Progenitor cell of endocrine pancreas (in vitro differentiated cells): ENCODE results near the gene H3-3A. TPM values are rescaled to one million over a fixed set of nuclear protein-coding genes. Genes with fewer than 3 reads are reported as not detected.
A peak's percentile ranks its signal among the peaks of the same experiment; 100 is the strongest.

Experiments
- DNase-seq: peaks from one replicate; pipeline ENCODE4 v3.0.0; 2021; ENCODE audit warnings: low spot score; ENCODE audit not compliant: unreplicated experiment
- H3K27ac Mint-ChIP-seq: 2 replicates; pipeline ENCODE4 v1.8.0; 2021; ENCODE audit warnings: mild to moderate bottlenecking, moderate library complexity, mixed read lengths
- H3K27me3 Mint-ChIP-seq: 2 replicates; pipeline ENCODE4 v1.8.0; 2021; ENCODE audit warnings: mixed read lengths
- H3K36me3 Mint-ChIP-seq: 2 replicates; pipeline ENCODE4 v1.8.0; 2022; ENCODE audit warnings: mixed read lengths; ENCODE audit not compliant: insufficient read depth
- H3K4me1 Mint-ChIP-seq: 2 replicates; pipeline ENCODE4 v1.8.0; 2021; ENCODE audit warnings: low read depth, mixed read lengths
- H3K4me3 Mint-ChIP-seq: 2 replicates; pipeline ENCODE4 v1.8.0; 2021; ENCODE audit warnings: low read depth, mild to moderate bottlenecking, moderate library complexity, mixed read lengths
- H3K9me3 Mint-ChIP-seq: 2 replicates; pipeline ENCODE4 v1.8.0; 2021; ENCODE audit warnings: low read depth, mixed read lengths
- CTCF ChIP-seq: fragments of 200-600 bp; sonication (generic); IDR thresholded peaks from one replicate; pipeline ENCODE4 v1.5.0; 2021; ENCODE audit warnings: antibody characterized with exemption, mild to moderate bottlenecking; ENCODE audit not compliant: unreplicated experiment
- total RNA-seq: library from RNA; stranded (reverse); gene quantifications from 2 replicates; pipeline ENCODE4 v1.2.1, GENCODE V29; 2021

The H3-3A gene
- total RNA-seq, 1 donor from 2014 or later = 1,313 TPM

GRCh38 chr1:226092965-226093364 lies 30.4 kb downstream of the H3-3A start:
- no peak for DNase-seq
- H3K4me1 Mint-ChIP-seq = no peaks in the 10 kb centered on the region
- no peaks in the 10 kb centered on the region for H3K9me3 Mint-ChIP-seq
- H3K4me3 Mint-ChIP-seq = no peak overlapping the region
- H3K27me3 Mint-ChIP-seq = peaks cover 4% of the 10 kb centered on the region
- TF ChIP-seq CTCF = no peak
- no peaks in the 10 kb centered on the region for H3K36me3 Mint-ChIP-seq
- no peak overlapping the region for H3K27ac Mint-ChIP-seq

- H3K4me3 Mint-ChIP-seq = no peak overlapping the region
- H3K4me1 Mint-ChIP-seq = no peaks in the 10 kb centered on the region
- H3K27ac Mint-ChIP-seq = peak overlapping the region; percentile 27
- H3K9me3 Mint-ChIP-seq = no peaks in the 10 kb centered on the region
- no peak for TF ChIP-seq CTCF
- peaks cover 10% of the 10 kb centered on the region for H3K27me3 Mint-ChIP-seq
- DNase-seq = no peak
- H3K36me3 Mint-ChIP-seq = no peaks in the 10 kb centered on the region
Observed at GRCh38 chr1:226093621-226094020, 31.1 kb downstream of the H3-3A start.

DNA sequence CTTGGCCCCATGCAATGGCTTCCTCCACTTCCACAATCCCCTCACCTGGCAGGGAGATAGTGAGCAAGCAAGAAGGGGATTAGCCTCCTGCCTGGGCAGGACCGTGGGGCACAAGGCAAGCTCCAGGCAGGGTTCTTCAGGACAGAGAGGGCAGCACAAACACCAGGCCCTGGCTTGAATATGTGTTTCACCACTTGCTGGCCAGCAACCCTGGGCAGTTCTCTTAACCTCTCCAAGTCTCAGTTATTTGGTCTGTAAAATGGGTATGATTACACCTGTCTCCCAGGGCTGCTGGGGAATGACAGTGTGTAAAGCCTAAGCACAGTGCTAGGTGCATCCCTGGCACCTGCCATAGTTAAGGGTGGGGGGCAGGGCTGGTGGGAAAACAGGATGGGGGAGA lies 31.9 kb downstream of the H3-3A start:
- DNase-seq = no peak
- H3K27me3 Mint-ChIP-seq = peaks cover 15% of the 10 kb centered on the region
- no peaks in the 10 kb centered on the region for H3K4me1 Mint-ChIP-seq
- no peak for TF ChIP-seq CTCF
- H3K9me3 Mint-ChIP-seq = no peaks in the 10 kb centered on the region
- H3K4me3 Mint-ChIP-seq = no peak overlapping the region
- H3K27ac Mint-ChIP-seq = no peak overlapping the region
- H3K36me3 Mint-ChIP-seq = no peaks in the 10 kb centered on the region

GRCh38 chr1:226095286-226095685 lies 32.8 kb downstream of the H3-3A start:
- no peak for TF ChIP-seq CTCF
- no peaks in the 10 kb centered on the region for H3K4me1 Mint-ChIP-seq
- no peaks in the 10 kb centered on the region for H3K36me3 Mint-ChIP-seq
- H3K9me3 Mint-ChIP-seq = no peaks in the 10 kb centered on the region
- no peak overlapping the region for H3K27ac Mint-ChIP-seq
- no peak overlapping the region for H3K4me3 Mint-ChIP-seq
- no peak for DNase-seq
- peaks cover 21% of the 10 kb centered on the region for H3K27me3 Mint-ChIP-seq

DNA sequence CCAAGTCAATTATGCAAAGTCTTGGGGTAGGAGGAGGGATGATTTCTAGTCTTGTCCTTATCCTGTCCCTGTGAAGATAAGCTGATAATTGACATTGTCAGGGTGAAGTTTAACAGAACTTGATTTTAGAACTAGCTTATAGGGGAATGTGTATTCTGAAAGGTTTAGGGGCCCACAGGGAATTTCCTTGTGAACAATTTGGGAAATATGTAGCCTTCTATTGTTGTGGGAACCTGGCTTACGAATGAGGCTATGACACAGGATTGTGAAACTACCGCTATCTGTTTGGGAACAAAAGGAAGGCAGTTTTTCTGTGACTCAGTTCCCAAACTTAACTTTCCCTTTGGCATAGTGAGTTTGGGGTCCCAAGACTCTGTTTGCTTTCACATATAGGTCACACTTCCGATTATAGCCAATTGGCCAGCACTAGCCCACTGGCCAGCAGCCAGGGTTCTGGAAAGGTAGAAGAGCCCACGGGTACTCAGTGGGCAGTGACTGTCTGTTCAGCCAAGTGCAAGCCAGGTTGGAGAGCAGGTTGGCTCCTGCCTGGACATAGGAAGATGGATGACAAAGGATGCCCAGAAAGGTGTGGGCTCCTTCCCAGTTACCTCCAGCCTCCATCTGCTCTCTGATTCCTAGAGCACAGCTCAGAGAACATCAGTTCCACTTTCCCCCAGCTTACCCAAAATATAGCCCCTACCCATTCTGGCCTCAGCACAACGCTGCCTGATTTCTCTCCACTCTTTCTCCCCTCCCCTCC lies 35.5 kb downstream of the H3-3A start:
- no peak overlapping the region for H3K4me3 Mint-ChIP-seq
- no peak overlapping the region for H3K27ac Mint-ChIP-seq
- no peak for DNase-seq
- peaks cover 2% of the 10 kb centered on the region for H3K4me1 Mint-ChIP-seq
- no peaks in the 10 kb centered on the region for H3K36me3 Mint-ChIP-seq
- TF ChIP-seq CTCF = no peak
- H3K27me3 Mint-ChIP-seq = peaks cover 24% of the 10 kb centered on the region
- H3K9me3 Mint-ChIP-seq = no peaks in the 10 kb centered on the region
